GM18505 (cell line): Measurements from ENCODE around the gene PSAPL1.

Experiments
- ATAC-seq: cut with Tn5 transposase; IDR thresholded peaks from one replicate; pipeline ENCODE4 v1.9.1; 2021; ENCODE audit not compliant: unreplicated experiment
- POLR2A ChIP-seq: IDR thresholded peaks from 4 replicates; pipeline ENCODE4 v1.6.1; 2011; ENCODE audit warnings: borderline replicate concordance; ENCODE audit not compliant: insufficient read depth, insufficient read length; ENCODE audit errors: extremely low read depth

Gene PSAPL1

GRCh38 chr4:7451434-7451789, 16.7 kb upstream of the PSAPL1 start:
- no peak for TF ChIP-seq POLR2A
- no peak for ATAC-seq

GRCh38 chr4:7450775-7451433, 16.2 kb upstream of the PSAPL1 start:
- TF ChIP-seq POLR2A = no peak
- no peak for ATAC-seq

GRCh38 chr4:7448036-7448435, 13.3 kb upstream of the PSAPL1 start:
- TF ChIP-seq POLR2A = no peak
- ATAC-seq = no peak

- TF ChIP-seq POLR2A = no peak
- ATAC-seq = no peak
Measured at GRCh38 chr4:7447236-7447635, 12.5 kb upstream of the PSAPL1 start.

GRCh38 chr4:7444731-7445130, 10.0 kb upstream of the PSAPL1 start:
- TF ChIP-seq POLR2A = no peak
- no peak for ATAC-seq

- no peak for ATAC-seq
- TF ChIP-seq POLR2A = no peak
Measured at GRCh38 chr4:7444314-7444713, 9.6 kb upstream of the PSAPL1 start.

GRCh38 chr4:7442574-7443162, 7.9 kb upstream of the PSAPL1 start:
- no peak for ATAC-seq
- TF ChIP-seq POLR2A = no peak

- ATAC-seq = no peak
- TF ChIP-seq POLR2A = no peak
Measured at GRCh38 chr4:7441201-7441600, 6.5 kb upstream of the PSAPL1 start.

GRCh38 chr4:7439699-7440098, 5.0 kb upstream of the PSAPL1 start:
- no peak for ATAC-seq
- TF ChIP-seq POLR2A = no peak

GRCh38 chr4:7436256-7436655, 1.5 kb upstream of the PSAPL1 start:
- no peak for ATAC-seq
- TF ChIP-seq POLR2A = no peak

- ATAC-seq = no peak
- TF ChIP-seq POLR2A = no peak
Measured at GRCh38 chr4:7435471-7436061, 836 bp upstream of the PSAPL1 start.

GRCh38 chr4:7434141-7434765, 477 bp downstream of the PSAPL1 start:
- TF ChIP-seq POLR2A = no peak
- no peak for ATAC-seq

- no peak for TF ChIP-seq POLR2A
- ATAC-seq = no peak
Measured at GRCh38 chr4:7433376-7434140, 1.2 kb downstream of the PSAPL1 start.

- no peak for TF ChIP-seq POLR2A
- ATAC-seq = no peak
Measured at GRCh38 chr4:7432531-7433375, 2.0 kb downstream of the PSAPL1 start.
